Gastroesophageal sphincter (tissue), 3 donors: ENCODE data around the gene MPHOSPH10.

ENCODE experiments used
- EP300 ChIP-seq: sonication (generic); formaldehyde crosslinking; IDR thresholded peaks from one replicate; pipeline ENCODE4 v1.6.1; 2017; ENCODE audit warnings: antibody characterized with exemption, mild to moderate bottlenecking
- POLR2A ChIP-seq, 2 donors: fragments of 450-650 bp; IDR thresholded peaks; one replicate each; pipeline ENCODE4 v1.6.1; 2017; ENCODE audit warnings: antibody characterized with exemption in 2 of 2, mild to moderate bottlenecking in 2 of 2, moderate library complexity in 1 of 2
- TF ChIP-seq, protein P1 (sequence below), 4 experiments: fragments of 200-600 bp in 2 of 4; fragments of 450-650 bp in 2 of 4; sonication (generic) in 1 of 4; IDR thresholded peaks; one replicate each; pipeline ENCODE4 v1.5.1; 2017 to 2019; ENCODE audit warnings: antibody characterized with exemption in 4 of 4, mild to moderate bottlenecking in 2 of 4, moderate library complexity in 2 of 4

DNA sequence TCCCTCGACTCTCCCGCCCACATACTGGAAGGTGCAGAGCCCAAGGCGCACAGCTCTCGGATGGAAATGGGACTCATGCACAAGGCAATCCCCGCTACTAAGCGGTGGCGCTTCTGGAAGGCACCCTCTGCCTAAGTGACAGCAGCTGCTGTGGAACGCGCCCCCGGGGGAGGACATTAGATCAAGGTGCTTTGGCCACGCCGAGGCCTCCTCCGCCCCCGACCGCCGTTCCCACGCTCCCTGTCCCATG, 607 bp upstream of the MPHOSPH10 start:
- TF ChIP-seq POLR2A (IDR thresholded peaks at IDR 0.05) (no peak), EP300 (no peak)
- TF ChIP-seq, protein P1, sequence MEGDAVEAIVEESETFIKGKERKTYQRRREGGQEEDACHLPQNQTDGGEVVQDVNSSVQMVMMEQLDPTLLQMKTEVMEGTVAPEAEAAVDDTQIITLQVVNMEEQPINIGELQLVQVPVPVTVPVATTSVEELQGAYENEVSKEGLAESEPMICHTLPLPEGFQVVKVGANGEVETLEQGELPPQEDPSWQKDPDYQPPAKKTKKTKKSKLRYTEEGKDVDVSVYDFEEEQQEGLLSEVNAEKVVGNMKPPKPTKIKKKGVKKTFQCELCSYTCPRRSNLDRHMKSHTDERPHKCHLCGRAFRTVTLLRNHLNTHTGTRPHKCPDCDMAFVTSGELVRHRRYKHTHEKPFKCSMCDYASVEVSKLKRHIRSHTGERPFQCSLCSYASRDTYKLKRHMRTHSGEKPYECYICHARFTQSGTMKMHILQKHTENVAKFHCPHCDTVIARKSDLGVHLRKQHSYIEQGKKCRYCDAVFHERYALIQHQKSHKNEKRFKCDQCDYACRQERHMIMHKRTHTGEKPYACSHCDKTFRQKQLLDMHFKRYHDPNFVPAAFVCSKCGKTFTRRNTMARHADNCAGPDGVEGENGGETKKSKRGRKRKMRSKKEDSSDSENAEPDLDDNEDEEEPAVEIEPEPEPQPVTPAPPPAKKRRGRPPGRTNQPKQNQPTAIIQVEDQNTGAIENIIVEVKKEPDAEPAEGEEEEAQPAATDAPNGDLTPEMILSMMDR (IDR thresholded peaks at IDR 0.05), result peak in 1 of 4 experiments; percentile 25
